Gastrocnemius medialis (tissue), 4 donors: ENCODE data around the gene WRAP73.

ENCODE experiments used
- CTCF ChIP-seq, 5 experiments: fragments of 450-650 bp in 3 of 5; fragments of 200-600 bp in 2 of 5; sonication (generic) in 2 of 5; IDR thresholded peaks in 4 of 5; conservative IDR thresholded peaks in 1 of 5; 1 replicate in 4 of 5; 2 replicates in 1 of 5; pipeline ENCODE4 v1.5.1; 2016 to 2019; ENCODE audit warnings: antibody characterized with exemption in 5 of 5, mild to moderate bottlenecking in 3 of 5, moderate library complexity in 3 of 5
- POLR2A ChIP-seq, 2 donors: fragments of 450-650 bp; IDR thresholded peaks; one replicate each; pipeline ENCODE4 v1.6.1; 2017; ENCODE audit warnings: antibody characterized with exemption in 2 of 2, mild to moderate bottlenecking in 2 of 2, moderate library complexity in 2 of 2

- TF ChIP-seq CTCF (IDR thresholded peaks at IDR 0.05 in 4 of 5, conservative IDR thresholded peaks at IDR 0.05 in 1 of 5) (no peak), POLR2A (IDR thresholded peaks at IDR 0.05) (no peak)
These were observed 51.2 kb downstream of the WRAP73 start for GRCh38 chr1:3598522-3599285.
